ENCODE results near the gene CHFR. TPM values are rescaled to one million over a fixed set of nuclear protein-coding genes. Genes with fewer than 3 reads are reported as not detected.
A peak's percentile ranks its signal among the peaks of the same experiment; 100 is the strongest.
"Not testable (repeated sequence)": the region's sequence is repeated elsewhere in the genome, so short reads cannot be mapped to it uniquely, and the experiment has no call there.

Gene CHFR, protein sequence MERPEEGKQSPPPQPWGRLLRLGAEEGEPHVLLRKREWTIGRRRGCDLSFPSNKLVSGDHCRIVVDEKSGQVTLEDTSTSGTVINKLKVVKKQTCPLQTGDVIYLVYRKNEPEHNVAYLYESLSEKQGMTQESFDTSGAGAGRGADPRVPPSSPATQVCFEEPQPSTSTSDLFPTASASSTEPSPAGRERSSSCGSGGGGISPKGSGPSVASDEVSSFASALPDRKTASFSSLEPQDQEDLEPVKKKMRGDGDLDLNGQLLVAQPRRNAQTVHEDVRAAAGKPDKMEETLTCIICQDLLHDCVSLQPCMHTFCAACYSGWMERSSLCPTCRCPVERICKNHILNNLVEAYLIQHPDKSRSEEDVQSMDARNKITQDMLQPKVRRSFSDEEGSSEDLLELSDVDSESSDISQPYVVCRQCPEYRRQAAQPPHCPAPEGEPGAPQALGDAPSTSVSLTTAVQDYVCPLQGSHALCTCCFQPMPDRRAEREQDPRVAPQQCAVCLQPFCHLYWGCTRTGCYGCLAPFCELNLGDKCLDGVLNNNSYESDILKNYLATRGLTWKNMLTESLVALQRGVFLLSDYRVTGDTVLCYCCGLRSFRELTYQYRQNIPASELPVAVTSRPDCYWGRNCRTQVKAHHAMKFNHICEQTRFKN
- 10 to 100 TPM; 19.4 to 24.0 (median 21.2) TPM for polyA plus RNA-seq (ENCODE audit: insufficient read length in 4 of 4)

GRCh38 chr12:132887513-132888351 is at the start of gene CHFR:
Gene CHFR (minus strand): TSS chr12:132887605. CDS start chr12:132887328, 277 bp downstream.
- peak; percentile 93 for DNase-seq (ENCODE audit: low read depth in 4 of 4, low spot score in 3 of 4)

- DNase-seq (ENCODE audit: low read depth in 4 of 4, low spot score in 3 of 4), result not testable (repeated sequence)
Measured at GRCh38 chr12:132936921-132937320, 49.5 kb upstream of the CHFR start.

DNA sequence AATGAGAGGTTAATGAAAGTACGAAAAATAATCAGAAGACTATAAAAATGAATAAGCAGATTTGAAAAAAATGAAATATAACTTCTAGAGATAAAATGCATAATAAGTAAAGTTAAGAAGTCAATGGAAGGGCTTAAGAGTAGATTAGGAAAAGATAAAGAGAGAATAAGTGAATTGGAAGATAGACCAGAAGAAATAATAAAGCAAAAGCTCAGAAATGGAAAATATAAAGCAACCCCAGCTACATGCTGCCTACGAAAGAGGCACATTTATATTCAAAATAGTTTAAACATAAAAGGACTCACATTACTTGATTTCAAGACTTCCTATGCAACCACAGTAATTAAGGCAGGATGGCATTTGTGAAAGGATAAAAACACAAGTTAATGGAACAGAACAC is 48.8 kb upstream of the CHFR start:
- DNase-seq (ENCODE audit: low read depth in 4 of 4, low spot score in 3 of 4), result no peak

DNA sequence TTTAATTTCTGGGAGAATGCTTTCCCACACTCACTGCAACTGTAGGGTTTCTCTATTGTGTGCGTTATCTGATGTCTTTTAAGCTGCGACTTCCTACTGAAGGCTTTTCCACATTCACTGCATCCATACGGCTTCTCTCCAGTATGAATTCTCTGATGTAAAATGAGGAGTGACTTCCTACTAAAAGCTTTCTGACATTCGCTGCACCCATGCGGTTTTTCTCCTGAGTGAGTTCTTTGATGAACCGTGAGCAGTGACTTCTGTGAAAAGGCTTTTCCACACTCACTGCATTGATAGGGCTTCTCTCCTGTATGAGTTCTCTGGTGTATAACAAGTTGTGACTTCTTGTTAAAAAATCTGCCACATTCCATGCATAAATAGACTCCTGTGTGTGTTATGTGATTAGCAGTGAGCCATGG is 39.0 kb upstream of the CHFR start:
- DNase-seq (ENCODE audit: low read depth in 4 of 4, low spot score in 3 of 4), result no peak

DNA sequence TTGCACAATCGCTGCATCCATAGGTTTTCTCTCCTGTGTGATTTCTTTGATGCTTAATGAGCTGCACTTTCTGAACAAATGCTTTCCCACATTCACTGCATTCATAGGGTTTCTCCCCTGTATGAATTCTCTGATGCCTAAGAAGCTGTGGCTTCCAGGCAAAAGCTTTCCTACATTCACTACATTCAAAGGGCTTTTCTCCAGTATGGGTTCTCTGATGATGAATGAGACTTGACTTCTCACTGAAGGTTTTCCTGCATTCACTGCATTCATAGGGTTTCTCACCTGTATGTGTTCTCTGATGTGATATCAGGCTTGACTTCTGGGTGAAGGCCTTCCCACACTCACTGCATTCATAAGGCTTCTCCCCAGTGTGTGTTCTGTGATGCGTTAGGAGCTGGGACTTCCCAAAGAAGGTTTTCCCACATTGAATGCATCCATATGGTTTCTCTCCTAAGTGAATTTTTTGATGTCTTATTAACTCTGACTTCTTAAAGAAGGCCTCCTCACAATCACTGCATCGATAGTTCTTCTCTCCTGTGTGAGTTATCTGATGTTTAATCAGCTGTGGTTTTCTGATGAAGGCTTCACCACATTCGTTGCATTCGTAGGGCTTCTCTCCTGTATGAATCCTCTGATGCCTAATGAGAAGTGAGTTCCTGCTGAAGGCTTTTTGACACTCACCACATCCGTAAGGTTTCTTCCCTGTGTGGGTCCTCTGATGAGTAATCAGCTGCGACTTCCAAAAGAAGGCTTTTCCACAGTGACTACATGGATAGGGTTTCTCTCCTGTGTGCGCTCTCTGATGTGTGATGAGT is 38.4 kb upstream of the CHFR start:
- no peak for DNase-seq (ENCODE audit: low read depth in 4 of 4, low spot score in 3 of 4)

GRCh38 chr12:132924356-132924755 is 37.0 kb upstream of the CHFR start:
- no peak for DNase-seq (ENCODE audit: low read depth in 4 of 4, low spot score in 3 of 4)

GRCh38 chr12:132923356-132923909 is 36.0 kb upstream of the CHFR start:
- DNase-seq (ENCODE audit: low read depth in 4 of 4, low spot score in 3 of 4), result no peak

DNA sequence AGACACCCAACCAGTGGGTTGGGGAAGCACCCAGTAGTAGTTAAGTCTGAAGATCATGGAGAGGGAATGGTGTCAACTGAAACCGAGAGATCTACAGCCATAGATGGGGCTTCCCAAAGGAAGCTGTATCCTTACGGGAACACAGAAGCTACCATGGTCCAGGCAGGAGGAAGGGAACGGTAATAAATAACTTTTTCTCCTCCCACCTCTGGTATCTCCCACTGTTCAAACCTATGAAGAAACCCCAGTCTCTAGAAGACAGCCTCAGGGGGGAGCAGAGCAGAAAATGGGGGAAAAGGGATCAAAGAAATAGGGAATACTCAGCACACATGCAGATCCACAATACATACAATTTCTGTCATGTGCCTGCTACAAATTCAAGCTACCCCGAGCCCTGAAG is 35.3 kb upstream of the CHFR start:
- no peak for DNase-seq (ENCODE audit: low read depth in 4 of 4, low spot score in 3 of 4)

DNA sequence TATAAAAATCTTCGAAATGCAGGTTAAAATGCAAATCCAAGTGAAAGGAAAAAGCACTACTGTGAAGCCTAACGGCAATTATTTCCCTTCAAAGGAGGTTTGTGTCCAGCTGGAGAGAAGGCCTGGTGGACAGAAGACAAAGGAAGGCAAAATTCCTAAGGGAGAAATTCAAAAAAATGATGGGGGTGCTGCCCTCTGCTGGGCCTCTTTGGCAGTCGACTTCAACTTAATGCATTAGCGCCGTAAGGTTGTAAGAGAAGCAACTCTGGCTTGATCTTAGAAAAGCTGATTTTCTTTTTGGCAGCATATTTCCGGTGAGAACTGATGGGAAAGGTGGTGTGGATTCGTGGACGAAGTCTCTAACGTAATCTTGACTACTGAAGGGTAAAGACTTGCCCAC is 34.3 kb upstream of the CHFR start:
- DNase-seq (ENCODE audit: low read depth in 4 of 4, low spot score in 3 of 4), result no peak

DNA sequence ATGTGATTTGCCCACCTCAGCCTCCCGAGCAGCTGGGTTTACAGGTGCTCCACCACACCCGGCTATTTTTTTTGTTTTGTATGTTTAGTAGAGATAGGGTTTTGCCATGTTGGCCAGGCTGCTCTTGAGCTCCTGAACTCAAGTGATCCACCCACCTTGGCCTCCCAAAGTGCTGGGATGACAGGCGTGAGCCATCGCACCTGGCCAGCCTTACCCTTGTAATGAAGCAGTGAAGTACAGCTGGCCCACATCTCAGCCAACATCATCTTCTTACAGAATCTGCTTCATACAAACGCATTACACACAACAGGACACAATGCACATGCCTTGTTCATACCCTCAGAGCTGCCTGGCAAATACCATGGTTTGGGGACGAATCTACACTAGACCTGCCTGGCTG is 31.3 kb upstream of the CHFR start:
- no peak for DNase-seq (ENCODE audit: low read depth in 4 of 4, low spot score in 3 of 4)

- DNase-seq (ENCODE audit: low read depth in 4 of 4, low spot score in 3 of 4), result no peak
Measured at GRCh38 chr12:132909030-132909368, 21.6 kb upstream of the CHFR start.

- DNase-seq (ENCODE audit: low read depth in 4 of 4, low spot score in 3 of 4), result peak; percentile 94 to 97 (median 96)
Measured at GRCh38 chr12:132908145-132909029, 21.0 kb upstream of the CHFR start.

DNA sequence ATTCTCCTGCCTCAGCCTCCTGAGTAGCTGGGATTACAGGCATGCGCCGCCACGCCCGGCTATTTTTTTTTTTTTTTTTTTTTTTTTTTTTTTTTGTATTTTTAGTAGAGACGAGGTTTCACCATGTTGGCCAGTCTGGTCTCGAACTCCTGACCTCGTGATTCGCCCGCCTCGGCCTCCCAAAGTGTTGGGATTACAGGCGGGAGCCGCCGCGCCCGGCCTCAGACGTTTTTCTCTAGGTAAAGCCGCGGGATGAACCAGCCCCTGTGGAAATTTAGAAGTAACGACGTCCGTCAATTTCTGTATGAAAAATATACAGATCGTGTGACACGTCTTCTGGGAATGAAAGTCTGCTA is 20.4 kb upstream of the CHFR start:
- DNase-seq (ENCODE audit: low read depth in 4 of 4, low spot score in 3 of 4), result not testable (repeated sequence)

DNA sequence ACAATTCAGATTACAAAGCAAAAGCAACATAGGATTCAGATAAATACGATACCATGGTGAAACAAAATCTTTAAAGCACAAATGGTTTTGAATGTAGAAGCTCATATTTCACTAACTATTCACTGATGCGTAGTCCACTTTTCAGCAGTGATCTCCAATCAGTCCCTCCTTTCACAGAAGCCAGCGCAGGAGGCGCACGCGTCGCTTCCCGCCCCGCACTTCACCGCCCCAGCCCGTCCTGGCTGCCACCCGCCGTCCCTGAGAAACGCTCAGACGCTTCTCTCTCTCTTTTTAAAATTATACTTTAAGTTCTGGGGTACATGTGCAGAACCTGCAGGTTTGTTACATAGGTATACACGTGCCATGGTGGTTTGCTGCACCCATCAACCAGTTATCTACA is 19.8 kb upstream of the CHFR start:
- DNase-seq (ENCODE audit: low read depth in 4 of 4, low spot score in 3 of 4), result no peak

GRCh38 chr12:132904718-132905328 is 17.4 kb upstream of the CHFR start:
- DNase-seq (ENCODE audit: low read depth in 4 of 4, low spot score in 3 of 4), result peak; percentile 37 to 62 (median 44)

DNA sequence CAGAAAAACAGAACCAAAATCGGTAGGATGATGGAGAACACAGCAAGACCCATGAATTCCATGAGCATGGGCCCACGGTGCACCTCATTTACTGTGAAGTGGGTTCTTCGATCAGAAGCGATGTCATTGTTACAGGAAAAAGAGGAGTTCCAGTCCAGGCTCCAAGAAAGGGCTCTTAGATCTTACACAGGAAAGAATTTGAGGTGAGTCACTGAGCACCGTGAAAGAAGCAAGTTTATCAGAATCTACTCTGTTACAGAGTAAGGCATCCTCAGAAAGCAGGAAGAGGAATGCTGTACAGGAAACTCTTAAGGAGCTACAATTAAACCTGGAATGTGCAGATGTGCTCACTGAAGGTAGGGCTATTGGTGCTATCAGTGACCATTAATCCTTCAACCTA is 11.6 kb upstream of the CHFR start:
- no peak for DNase-seq (ENCODE audit: low read depth in 4 of 4, low spot score in 3 of 4)

GRCh38 chr12:132888852-132889251 is 1.4 kb upstream of the CHFR start:
- DNase-seq (ENCODE audit: low read depth in 4 of 4, low spot score in 3 of 4), result no peak

GRCh38 chr12:132886529-132887477 is 602 bp downstream of the CHFR start:
- DNase-seq (ENCODE audit: low read depth in 4 of 4, low spot score in 3 of 4), result peak in 1 of 4 donors; percentile 5
